Measurements from ENCODE around the gene PNPLA7.

GRCh38 chr9:137439158-137439714 is 111.0 kb downstream of the PNPLA7 start:
- no peak for TF ChIP-seq REST (IDR thresholded peaks at IDR 0.05; ENCODE audit: low read depth, low read length)
- TF ChIP-seq SIN3A (IDR thresholded peaks at IDR 0.05; ENCODE audit: borderline replicate concordance, low read depth, low read length) = no peak
- TF ChIP-seq ELF1 (IDR thresholded peaks at IDR 0.05) = no peak
- TF ChIP-seq USF2 (IDR thresholded peaks at IDR 0.05; ENCODE audit: borderline replicate concordance, low read depth, low read length) = no peak
- no peak for TF ChIP-seq CTCF (IDR thresholded peaks at IDR 0.05)
- no peak for TF ChIP-seq TEAD4 (IDR thresholded peaks at IDR 0.05; ENCODE audit: borderline replicate concordance, insufficient read depth)
- no peak for TF ChIP-seq POLR2AphosphoS5 (IDR thresholded peaks at IDR 0.05; ENCODE audit: low read depth, low read length)
- TF ChIP-seq TAF1 (IDR thresholded peaks at IDR 0.05; ENCODE audit: borderline replicate concordance, low read depth, low read length) = no peak

Data from SK-N-SH (cell line).